ENCODE results near the gene PCDHAC1. TPM values are rescaled to one million over a fixed set of nuclear protein-coding genes. Genes with fewer than 3 reads are reported as not detected.
A peak's percentile ranks its signal among the peaks of the same experiment; 100 is the strongest.

The PCDHAC1 gene
- total RNA-seq, 1 experiment from 2014 or later: 7.2 TPM

DNA sequence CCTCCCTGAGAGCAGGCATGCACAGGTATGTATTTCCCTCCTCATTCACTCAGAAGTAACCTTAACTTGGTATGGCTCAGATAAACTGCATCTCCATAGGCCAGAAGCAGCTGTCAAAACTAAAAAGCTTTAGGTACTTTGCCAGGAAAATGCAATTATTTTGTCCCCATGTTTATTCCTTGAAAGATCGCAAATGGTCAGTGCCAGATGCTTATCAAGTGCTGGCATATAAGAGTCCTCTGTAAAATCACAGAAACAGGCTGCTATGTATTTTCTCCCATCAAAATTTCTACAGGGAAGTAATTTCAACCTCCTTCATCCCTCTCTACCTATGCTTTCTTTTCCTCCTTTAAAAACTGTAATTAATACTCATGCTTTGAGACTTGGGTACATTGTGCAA lies 52.9 kb downstream of the PCDHAC1 start:
- H3K36me3 ChIP-seq (ENCODE audit: insufficient read depth, low read length, poor library complexity, severe bottlenecking): peaks cover 3% of the 10 kb centered on the region
- H3K4me1 ChIP-seq (ENCODE audit: insufficient read depth, low read length, poor library complexity, severe bottlenecking): peaks cover 42% of the 10 kb centered on the region
- intact Hi-C loops (cut with micrococcal nuclease; ENCODE audit: unreplicated experiment): no loop called here
- CTCF ChIA-PET: no interaction called here
- no peak overlapping the region for H3K4me3 ChIP-seq (ENCODE audit: low read depth, low read length, poor library complexity, severe bottlenecking)
- H3K27me3 ChIP-seq (replicated peaks; ENCODE audit: insufficient read depth, low read depth, low read length, poor library complexity): no peaks in the 10 kb centered on the region
- peak overlapping the region; percentile 83 for H3K27ac ChIP-seq (ENCODE audit: low read depth, low read length, poor library complexity, severe bottlenecking)
- no peaks in the 10 kb centered on the region for H3K9me3 ChIP-seq (ENCODE audit: low read depth, low read length, poor library complexity, severe bottlenecking)
- POLR2A ChIA-PET (ENCODE audit: low non-redundant PET): no interaction called here
- no TSS peak for BruUV-seq (replicated peaks)
- TF ChIP-seq, protein P1, sequence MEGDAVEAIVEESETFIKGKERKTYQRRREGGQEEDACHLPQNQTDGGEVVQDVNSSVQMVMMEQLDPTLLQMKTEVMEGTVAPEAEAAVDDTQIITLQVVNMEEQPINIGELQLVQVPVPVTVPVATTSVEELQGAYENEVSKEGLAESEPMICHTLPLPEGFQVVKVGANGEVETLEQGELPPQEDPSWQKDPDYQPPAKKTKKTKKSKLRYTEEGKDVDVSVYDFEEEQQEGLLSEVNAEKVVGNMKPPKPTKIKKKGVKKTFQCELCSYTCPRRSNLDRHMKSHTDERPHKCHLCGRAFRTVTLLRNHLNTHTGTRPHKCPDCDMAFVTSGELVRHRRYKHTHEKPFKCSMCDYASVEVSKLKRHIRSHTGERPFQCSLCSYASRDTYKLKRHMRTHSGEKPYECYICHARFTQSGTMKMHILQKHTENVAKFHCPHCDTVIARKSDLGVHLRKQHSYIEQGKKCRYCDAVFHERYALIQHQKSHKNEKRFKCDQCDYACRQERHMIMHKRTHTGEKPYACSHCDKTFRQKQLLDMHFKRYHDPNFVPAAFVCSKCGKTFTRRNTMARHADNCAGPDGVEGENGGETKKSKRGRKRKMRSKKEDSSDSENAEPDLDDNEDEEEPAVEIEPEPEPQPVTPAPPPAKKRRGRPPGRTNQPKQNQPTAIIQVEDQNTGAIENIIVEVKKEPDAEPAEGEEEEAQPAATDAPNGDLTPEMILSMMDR (conservative IDR thresholded peaks at IDR 0.05; ENCODE audit: low read depth, low read length): no peak
- TF ChIP-seq EZH2 (IDR thresholded peaks at IDR 0.05; ENCODE audit: borderline replicate concordance, low read depth, low read length, poor library complexity, severe bottlenecking): no peak
- no peak for DNase-seq (ENCODE audit: low spot score)

Other genes with a start within 250 kb of the PCDHAC1 start
- gene HARS1, start 234.9 kb upstream of the PCDHAC1 start, total RNA-seq (2021): 95.6 and 101 TPM in 2 replicates
- 33.0 and 33.7 TPM in 2 replicates for gene HARS2, start 234.8 kb upstream of the PCDHAC1 start, total RNA-seq (2021)
- gene ZMAT2, start 225.9 kb upstream of the PCDHAC1 start, total RNA-seq (2021): 64.0 and 68.0 TPM in 2 replicates
- gene PCDHA1, start 140.2 kb upstream of the PCDHAC1 start, total RNA-seq (2021): 0.45 and 0.96 TPM in 2 replicates
- gene PCDHA2, start 131.4 kb upstream of the PCDHAC1 start, total RNA-seq (2021): 0.06 and 0.15 TPM in 2 replicates
- 2.6 and 3.2 TPM in 2 replicates for gene PCDHA3, start 125.2 kb upstream of the PCDHAC1 start, total RNA-seq (2021)
- gene PCDHA4, start 119.2 kb upstream of the PCDHAC1 start, total RNA-seq (2021): 0.39 and 0.58 TPM in 2 replicates
- gene PCDHA5, start 104.7 kb upstream of the PCDHAC1 start, total RNA-seq (2021): 2.1 and 2.2 TPM in 2 replicates
- 12.6 and 12.7 TPM in 2 replicates for gene PCDHA6, start 98.3 kb upstream of the PCDHAC1 start, total RNA-seq (2021)
- 2.6 and 3.8 TPM in 2 replicates for gene PCDHA7, start 92.0 kb upstream of the PCDHAC1 start, total RNA-seq (2021)
- gene PCDHA8, start 85.1 kb upstream of the PCDHAC1 start, total RNA-seq (2021): 1.4 and 1.5 TPM in 2 replicates
- 0.33 and 0.37 TPM in 2 replicates for gene PCDHA9, start 77.9 kb upstream of the PCDHAC1 start, total RNA-seq (2021)
- gene PCDHA10, start 70.4 kb upstream of the PCDHAC1 start, total RNA-seq (2021): 11.5 and 11.6 TPM in 2 replicates
- 11.4 and 15.5 TPM in 2 replicates for gene PCDHA11, start 57.3 kb upstream of the PCDHAC1 start, total RNA-seq (2021)
- 10.5 and 10.7 TPM in 2 replicates for gene PCDHA12, start 51.0 kb upstream of the PCDHAC1 start, total RNA-seq (2021)
- gene PCDHA13, start 44.2 kb upstream of the PCDHAC1 start, total RNA-seq (2021): 5.8 and 6.2 TPM in 2 replicates
- 6.8 and 7.1 TPM in 2 replicates for gene PCDHAC2, start 40.2 kb downstream of the PCDHAC1 start, total RNA-seq (2021)
- gene PCDHB1, start 125.1 kb downstream of the PCDHAC1 start, total RNA-seq (2021): 0.04 and 0.06 TPM in 2 replicates
- gene PCDHB2, start 168.3 kb downstream of the PCDHAC1 start, total RNA-seq (2021): 31.3 and 35.0 TPM in 2 replicates
- gene PCDHB3, start 174.2 kb downstream of the PCDHAC1 start, total RNA-seq (2021): 2.6 and 4.9 TPM in 2 replicates
- gene PCDHB4, start 195.5 kb downstream of the PCDHAC1 start, total RNA-seq (2021): 2.4 and 2.7 TPM in 2 replicates
- 21.0 and 23.6 TPM in 2 replicates for gene PCDHB5, start 208.9 kb downstream of the PCDHAC1 start, total RNA-seq (2021)
- 7.3 and 9.1 TPM in 2 replicates for gene PCDHB6, start 223.8 kb downstream of the PCDHAC1 start, total RNA-seq (2021)
- 2.0 and 2.3 TPM in 2 replicates for gene PCDHB7, start 246.3 kb downstream of the PCDHAC1 start, total RNA-seq (2021)

Data from A673 (cell line).